ENCODE data around the gene TP53AIP1.
"Not testable (repeated sequence)": the region's sequence is repeated elsewhere in the genome, so short reads cannot be mapped to it uniquely, and the experiment has no call there.

TP53AIP1 gene

DNA sequence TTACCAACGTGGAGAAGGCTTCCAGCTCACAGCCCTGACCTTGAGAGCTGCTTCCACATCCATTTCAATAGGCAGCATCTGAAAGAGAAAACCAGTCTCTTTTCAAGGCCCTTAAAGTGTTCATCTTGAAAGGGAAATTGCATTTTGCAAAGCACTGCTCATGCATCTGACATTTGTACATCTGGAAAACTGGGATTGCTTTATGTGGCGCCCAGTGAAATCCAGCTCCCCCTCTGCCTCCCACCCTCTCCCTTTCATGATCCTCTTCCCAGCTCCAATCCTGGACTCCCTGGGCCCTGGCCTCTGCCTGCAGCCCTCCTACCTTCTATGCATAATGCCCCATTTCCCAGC lies 17.4 kb downstream of the TP53AIP1 start:
- DNase-seq (ENCODE audit: low read depth) = no peak

DNA sequence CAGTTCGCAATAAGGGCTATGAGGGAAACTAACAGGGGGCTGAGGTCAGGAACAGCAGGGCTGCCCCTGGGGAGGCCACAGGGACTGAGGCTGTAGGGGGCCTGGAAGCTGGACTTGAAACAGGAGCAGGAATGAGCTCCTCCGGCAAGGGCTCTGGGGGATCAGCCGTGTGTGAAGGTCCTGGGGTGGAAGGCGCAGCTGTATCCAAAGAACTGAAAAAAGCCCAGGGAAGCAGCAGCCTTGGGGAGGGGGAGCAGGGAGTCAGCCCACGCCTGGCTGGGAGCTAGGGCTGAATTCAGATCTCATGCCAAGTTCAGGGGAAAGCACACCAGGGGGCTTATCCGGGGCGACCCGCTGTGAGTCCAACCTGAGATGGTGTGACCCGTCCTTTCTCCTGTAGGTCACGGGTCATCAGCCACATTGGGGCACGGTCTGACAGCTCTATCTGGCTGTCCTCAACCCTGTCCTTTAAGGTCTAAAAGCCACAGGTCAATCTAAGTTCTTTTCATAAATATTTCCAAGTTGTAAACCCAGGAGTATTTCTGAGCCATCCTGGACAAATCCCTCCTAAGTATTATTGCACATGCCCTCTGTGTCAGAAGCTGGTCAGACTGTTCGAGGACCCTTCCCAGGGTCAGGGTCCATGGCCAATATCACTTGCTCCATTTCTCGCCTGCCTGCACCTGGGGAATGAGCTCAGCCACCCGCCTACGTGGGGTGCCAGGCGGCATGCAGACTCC lies 18.0 kb downstream of the TP53AIP1 start:
- DNase-seq (ENCODE audit: low read depth) = no peak

DNA sequence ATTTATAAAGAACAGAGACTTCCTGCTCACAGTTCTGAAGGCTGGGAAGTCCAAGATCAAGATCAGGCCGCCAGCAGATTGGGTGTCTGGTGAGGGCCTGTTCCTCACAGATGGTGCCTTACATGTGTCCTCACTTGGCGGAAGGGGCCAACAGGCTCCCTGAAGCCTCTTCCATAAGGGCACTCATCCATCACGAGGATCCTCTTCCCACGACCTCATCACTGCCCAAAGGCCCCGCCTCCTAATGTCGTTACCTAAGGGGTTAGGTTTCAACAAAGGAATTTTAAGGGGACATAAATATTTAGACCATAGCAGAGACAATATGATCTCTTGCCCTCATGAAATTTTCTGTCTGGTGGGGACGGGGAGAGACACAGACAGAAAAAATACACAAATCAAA lies 18.6 kb downstream of the TP53AIP1 start:
- DNase-seq (ENCODE audit: low read depth) = no peak

DNA sequence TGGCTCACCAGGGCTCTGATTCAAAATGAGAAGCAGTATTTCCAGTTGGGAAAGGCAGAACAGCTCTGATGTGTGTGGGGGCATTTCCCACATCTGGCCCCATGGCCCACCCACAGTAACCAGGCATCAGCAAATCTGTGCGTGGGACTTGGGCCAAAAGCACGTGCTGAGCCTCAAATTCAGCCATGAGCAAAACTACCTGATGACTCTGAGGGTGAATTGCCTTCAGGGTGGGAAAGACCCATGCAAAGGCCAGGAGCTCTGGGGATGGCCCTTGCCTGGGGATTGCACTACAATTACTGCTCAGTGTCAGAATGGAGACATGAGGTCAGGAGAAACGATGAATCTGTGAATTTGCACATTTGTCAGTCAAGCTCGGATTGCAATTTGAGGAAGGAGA lies 20.9 kb downstream of the TP53AIP1 start:
- DNase-seq (ENCODE audit: low read depth) = no peak

DNA sequence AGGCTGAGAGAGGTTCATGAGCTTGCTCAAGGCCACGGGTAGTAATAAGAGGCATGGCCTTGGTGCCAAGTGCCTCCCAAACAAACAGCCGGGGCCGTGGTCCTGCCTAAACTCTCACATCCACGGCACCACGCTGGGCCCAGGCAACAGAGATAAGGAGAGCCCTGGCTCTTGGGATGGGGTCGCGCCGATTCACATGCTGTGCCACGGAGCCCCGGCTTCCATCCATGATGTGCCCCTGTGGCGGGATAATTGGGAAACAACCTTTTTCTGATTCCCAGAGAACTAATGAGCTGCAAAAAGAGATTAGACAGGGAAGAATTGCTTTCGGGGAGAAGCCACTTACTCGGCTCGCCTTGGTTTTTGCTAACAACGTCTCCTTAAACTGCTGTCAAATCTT lies 22.0 kb downstream of the TP53AIP1 start:
- DNase-seq (ENCODE audit: low read depth) = no peak

DNA sequence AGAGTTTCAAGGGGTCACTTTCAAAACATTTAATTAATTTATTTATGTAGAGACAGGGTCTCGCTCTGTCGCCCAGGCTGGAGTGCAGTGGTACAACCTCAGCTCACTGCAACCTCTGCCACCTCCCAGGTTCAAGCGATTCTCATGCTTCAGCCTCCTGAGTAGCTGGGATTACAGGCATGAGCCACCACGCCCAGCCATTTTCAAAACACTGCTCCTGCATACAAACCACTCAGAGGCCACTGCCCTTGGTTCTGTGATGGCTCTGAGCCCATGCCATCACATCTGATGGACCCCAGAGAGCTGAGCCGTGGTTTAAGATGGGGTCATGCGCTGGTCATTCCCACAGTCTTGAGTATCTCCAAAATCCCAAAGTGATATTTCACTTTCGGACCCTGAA lies 23.0 kb downstream of the TP53AIP1 start:
- not testable (repeated sequence) for DNase-seq (ENCODE audit: low read depth)

DNA sequence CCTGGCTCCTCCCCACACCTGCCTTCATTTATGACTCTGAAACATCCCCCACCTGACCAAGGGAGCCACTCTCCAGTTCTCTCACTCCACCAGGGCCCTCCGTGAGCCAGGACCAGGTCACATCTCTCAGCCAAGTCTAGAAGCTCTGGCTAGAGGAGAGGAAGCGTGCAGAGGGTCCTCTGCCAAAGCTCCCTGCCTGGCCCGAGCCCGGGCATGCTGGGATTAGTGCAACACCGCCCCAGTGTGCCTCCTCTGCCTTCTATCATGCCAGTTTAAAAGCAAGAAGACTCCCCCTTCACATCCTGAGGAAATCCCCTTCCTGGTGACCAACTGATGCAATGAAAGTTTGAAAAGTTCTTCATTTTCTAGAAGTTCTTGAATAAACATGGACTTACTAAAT lies 23.5 kb downstream of the TP53AIP1 start:
- no peak for DNase-seq (ENCODE audit: low read depth)

DNA sequence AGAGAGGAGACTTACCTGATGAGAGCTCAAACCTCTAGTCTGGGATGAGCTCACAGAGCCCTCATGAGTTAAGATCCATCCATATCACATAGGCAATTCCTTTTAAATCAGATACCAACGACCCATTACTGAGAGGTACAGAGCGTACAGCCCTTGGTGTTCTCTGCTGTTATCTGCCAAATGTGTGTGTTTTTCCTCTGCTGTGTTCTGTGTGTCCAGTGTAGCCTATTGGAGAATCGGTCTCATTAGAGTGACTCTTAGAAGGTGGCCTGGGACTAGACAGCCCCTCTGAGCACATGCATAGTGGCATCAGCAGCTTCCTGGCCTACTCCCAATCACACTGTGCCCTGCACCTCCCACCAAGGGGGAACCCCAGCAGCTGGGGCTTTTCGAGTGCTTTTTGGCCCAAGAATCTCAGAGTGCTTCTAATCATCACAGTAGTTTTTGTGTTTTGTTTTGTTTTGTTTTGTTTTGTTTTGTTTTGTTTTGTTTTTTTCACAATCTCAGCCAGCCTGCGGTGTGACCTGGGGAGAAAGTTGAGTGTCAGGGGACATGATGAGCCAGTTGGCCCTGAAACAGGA lies 25.4 kb downstream of the TP53AIP1 start:
- DNase-seq (ENCODE audit: low read depth) = no peak

DNA sequence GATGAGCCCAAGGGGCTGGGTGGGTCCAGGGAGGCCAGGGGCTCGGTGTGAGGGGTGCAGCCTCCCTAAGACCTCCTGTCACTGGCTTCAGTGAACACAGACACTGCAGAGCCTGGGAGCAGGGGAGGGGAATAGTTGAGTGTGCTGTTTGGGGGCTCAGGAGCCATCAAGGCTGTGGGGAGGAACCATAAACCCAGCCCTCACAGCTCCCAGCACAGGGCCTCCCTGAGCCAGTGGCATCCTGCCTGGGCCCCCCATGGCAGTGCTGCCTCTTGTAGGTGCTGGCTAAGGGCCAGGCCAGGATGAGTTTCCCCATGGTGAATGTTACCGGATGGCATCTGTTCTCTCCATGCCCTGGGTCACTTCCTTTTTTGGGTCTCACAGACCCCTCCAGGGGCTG lies 26.0 kb downstream of the TP53AIP1 start:
- no peak for DNase-seq (ENCODE audit: low read depth)

DNA sequence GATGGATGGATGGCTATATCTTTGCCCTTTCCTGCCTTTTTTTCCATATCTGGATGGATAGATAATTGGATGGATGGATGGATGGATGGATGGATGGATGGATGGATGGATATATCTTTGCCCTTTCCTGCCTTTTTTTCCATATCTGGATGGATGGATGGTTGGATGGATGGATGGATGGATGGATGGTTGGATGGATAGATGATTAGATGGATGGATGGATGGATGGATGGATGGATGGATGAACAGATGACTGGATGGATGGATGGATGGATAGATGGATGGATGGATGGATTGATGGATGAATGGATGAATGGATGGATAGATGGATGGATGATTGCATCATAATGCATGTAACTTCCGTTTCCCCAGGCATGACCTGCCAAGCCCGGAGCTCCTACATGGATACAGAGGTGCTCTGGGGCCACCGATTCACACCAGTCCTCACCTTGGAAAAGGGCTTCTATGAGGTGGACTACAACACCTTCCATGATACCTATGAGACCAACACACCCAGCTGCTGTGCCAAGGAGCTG lies 26.6 kb downstream of the TP53AIP1 start:
- no peak for DNase-seq (ENCODE audit: low read depth)

DNA sequence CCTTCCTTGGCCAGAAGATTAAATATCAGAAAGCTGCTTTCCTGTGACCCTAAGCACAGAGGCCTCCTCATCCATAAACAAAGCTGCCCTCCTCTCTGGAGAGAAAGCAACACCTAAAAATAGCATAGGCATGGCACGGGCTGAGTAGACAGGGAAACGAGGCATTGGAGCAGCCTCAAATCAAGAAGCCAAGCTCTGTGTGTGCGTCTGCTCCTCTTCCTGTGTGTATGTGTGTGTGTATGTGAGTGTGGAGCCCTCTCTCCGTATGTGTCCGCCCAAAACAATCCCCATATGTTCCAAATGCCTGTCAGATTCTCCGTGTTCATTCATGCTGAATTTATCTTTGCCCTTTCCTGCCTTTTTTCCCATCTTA lies 27.5 kb downstream of the TP53AIP1 start:
- DNase-seq (ENCODE audit: low read depth) = no peak

DNA sequence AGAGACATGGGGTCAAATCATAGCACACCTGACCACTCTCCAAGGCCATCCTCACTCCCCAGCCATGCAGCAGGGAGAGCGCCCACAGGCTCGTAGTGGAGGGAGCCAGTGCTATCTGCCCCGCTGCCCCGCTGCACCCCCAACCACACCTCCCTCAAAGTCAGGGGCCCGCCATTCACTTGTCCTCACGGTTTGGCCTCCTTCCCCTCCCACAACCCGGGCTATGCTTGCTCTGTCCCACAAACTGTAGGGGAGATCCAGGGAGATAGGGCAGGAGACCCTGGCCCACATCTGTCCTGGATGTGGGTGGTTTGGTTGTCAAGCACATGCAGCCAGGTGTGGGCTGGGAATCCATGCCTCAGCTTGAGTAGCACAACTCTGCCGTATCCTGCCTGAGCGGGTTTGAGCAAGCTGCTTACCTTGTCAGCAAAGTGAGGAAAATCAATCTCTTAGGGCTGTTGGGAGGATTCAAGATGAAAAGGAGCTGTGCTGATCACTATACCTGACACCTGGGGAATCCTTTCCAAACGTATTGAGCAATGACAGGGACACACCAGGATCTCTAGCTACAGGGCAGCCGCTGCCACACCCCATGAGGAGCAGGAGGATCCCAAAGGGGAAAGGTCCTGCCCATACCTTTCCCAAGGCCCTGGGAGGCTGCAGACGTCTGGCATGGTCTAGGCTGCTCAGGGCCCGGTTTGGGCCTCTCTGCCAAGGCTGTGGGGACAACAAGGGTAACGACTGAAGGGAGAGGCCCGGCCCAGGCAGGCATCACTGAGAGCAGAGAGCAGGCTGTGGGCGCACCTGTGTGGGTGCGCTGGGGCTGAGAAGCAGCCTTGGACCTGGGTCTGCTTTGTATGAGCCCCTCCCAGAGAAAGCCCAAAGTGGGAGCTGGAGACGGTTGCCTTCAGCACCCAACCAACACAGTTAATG lies 28.2 kb downstream of the TP53AIP1 start:
- no peak for DNase-seq (ENCODE audit: low read depth)

DNA sequence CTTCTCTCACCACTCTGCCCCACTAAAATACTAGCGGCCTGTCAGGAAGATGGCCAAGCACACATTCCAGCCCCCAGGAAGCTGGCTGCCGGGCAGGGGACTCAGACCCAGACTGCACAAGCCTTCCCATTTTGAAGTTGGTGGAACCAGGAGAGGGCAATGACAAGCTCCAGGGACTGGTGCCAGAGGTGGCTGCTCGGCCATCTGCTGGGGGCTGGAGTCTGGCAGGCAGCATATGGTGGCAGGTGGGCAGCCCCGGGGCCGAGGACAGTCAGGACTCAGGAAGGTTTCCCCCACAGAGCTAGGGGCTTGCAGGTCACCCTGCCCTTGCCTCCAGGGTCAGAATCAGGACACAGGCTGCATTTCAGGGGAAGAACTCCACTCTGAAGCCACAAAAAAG lies 28.9 kb downstream of the TP53AIP1 start:
- DNase-seq (ENCODE audit: low read depth) = no peak

DNA sequence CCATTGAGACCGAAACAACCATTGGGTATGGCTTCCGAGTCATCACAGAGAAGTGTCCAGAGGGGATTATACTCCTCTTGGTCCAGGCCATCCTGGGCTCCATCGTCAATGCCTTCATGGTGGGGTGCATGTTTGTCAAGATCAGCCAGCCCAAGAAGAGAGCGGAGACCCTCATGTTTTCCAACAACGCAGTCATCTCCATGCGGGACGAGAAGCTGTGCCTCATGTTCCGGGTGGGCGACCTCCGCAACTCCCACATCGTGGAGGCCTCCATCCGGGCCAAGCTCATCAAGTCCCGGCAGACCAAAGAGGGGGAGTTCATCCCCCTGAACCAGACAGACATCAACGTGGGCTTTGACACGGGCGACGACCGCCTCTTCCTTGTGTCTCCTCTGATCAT lies 31.0 kb downstream of the TP53AIP1 start:
- DNase-seq (ENCODE audit: low read depth) = no peak

DNA sequence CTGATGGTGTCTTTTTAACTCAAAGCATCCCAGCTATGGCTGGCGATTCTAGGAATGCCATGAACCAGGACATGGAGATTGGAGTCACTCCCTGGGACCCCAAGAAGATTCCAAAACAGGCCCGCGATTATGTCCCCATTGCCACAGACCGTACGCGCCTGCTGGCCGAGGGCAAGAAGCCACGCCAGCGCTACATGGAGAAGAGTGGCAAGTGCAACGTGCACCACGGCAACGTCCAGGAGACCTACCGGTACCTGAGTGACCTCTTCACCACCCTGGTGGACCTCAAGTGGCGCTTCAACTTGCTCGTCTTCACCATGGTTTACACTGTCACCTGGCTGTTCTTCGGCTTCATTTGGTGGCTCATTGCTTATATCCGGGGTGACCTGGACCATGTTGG lies 31.4 kb downstream of the TP53AIP1 start:
- no peak for DNase-seq (ENCODE audit: low read depth)

DNA sequence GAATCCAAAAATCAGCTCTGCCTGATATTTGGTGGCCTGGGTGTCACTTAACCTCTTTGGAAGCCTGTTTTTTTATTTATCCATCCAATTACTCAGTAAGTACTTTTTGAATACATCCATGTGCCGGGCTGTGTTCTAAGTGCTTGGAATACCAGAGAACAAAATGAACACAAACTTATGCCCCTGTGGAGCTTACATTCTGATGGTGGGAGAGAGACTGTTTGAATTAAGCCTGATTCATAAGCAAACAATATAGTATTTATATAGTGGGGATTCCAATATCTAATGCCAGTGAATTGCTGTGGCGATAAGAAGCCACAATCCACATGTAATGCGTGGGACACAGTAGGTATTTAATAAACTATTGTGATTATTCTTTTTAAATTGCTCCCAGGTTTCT lies 32.1 kb downstream of the TP53AIP1 start:
- no peak for DNase-seq (ENCODE audit: low read depth)

DNA sequence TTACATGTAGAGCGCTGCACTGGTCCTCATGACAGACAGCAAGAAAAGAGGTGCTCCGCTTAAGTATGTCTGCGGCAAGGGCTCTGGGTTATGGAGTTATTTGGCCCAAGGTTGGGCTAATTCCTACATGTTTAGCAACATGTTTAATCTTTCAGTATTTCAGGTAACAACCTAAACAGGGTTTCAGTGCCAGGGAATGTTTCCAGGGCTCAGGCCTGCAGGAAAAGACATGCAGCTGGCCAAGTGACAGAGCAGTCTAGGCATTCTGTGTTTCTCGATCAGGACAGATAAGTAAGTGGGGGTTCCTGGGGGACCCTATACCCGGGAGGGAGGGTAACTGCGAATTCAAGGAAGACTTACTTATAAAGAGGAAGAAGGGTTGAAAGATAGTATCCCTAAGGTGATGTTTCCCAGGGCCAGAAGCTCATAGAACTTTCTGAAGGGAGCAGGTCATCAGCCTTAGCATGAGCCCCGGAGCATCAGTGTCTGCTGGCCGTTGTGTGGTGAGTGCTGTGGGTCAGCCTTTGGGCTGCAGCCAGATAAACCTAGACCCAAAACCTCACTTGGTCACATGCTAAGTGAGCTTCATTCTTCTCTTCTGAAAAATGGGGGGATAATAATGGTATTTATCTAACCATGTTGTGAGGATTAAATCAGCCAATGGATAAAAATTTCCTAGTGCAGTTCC lies 33.1 kb downstream of the TP53AIP1 start:
- no peak for DNase-seq (ENCODE audit: low read depth)

DNA sequence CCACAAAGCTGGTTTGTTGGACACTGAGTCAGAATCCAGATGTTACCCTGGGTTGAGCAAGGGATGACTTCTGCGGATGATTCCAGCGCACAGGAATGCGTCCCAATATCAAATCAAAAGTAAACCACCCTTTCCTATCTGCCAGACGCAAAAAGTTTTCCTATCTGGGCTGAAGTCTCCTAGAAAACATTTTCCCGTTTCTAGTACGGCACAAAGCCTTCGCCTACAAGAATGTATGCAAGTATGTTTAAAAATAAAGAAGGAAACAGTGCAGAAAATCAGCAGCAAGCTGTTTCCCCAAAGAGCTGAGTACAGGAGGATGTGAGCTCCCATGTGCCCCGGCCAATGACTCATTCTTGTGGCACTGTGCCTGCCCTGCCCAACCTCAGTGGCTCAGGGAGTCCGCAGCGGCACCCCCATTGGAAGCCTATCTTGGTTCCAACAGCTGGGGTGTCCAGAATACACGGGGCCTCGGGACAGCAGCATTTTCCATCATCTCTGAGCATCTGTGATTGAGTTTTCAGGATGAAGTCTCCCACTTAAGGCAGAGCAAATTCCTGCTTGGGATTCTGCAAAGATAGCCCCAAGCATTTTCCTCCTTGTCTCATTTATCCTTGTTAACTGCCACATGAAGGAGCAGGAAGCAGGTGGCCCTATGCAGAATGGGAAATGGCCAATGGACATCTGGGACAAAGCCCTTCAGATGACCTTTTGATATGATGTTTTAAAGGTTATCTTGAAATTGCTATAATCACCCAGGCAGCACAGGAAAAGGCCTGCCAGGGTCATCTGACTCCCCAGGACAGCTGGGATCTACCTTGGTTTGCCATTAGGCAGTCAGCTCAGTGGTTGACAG lies 34.1 kb downstream of the TP53AIP1 start:
- DNase-seq (ENCODE audit: low read depth) = no peak

DNA sequence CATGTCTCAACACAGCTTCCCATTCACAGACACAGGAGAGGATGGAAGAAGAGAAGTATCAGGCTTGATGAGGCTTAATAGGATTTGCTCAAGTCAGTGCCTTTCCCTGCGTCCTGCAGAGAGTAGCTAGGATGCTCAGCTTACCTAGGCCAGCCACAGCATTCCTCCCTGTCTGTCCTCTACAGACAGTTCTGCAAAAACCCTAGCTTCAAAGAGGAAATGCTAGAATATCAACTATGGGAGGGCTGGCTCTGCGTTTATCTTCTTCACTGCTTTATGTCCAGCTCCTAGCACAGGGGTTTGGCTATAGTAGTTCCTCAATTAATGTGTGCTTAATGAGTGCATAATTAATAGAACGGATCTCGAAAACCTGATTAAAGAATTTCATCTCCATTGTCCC lies 35.1 kb downstream of the TP53AIP1 start:
- DNase-seq (ENCODE audit: low read depth) = no peak

DNA sequence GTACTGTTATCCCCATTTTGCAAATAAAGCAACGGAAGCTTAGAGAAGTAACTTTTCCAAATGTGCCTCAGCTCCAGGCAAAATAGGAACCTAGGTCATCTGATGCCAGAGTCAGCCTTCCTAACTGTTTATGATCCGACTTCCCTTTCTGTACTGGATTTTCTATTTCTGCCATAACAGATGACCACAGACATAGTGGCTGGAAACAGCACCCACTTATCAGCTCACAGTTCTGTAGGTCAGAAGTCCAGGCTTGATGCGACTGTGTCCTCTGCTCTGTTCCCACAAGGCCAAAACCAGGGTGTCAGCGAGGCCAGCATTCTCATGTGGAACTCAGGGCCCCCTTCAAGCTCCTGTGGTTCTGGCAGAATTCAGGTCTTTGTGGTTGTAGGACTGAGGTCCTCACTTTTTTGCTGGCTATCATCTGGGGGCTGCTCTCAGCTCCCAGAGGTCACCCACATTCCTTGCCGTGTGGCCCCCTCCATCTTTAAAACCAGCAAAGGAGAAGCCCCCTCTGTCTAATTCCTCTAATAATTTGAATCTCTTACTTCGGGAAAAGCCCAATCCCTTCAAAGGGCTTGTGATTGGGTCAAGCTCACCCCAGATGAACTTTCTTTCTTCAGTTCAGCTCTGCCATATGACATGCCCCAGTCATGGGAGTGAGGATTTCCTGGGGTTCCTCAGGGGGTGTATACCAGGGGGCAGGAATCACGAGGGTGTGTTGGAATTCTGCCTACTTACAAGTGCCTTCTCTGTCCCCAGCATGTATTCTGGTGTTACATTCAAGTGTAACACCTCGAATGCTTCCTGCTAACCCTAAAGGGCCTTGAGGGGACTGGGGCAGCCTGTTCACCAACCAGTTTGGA lies 36.3 kb downstream of the TP53AIP1 start:
- no peak for DNase-seq (ENCODE audit: low read depth)

Measured in T follicular helper cell (primary cell).